Measurements from ENCODE around the gene HNF4A. TPM values are rescaled to one million over a fixed set of nuclear protein-coding genes. Genes with fewer than 3 reads are reported as not detected.

HNF4A gene
- total and polyA plus RNA-seq, 2 of the 13 experiments (the other 11 are each of a cell fraction or from before 2014, with no cell fraction given), result 80.9 to 169 TPM

DNA sequence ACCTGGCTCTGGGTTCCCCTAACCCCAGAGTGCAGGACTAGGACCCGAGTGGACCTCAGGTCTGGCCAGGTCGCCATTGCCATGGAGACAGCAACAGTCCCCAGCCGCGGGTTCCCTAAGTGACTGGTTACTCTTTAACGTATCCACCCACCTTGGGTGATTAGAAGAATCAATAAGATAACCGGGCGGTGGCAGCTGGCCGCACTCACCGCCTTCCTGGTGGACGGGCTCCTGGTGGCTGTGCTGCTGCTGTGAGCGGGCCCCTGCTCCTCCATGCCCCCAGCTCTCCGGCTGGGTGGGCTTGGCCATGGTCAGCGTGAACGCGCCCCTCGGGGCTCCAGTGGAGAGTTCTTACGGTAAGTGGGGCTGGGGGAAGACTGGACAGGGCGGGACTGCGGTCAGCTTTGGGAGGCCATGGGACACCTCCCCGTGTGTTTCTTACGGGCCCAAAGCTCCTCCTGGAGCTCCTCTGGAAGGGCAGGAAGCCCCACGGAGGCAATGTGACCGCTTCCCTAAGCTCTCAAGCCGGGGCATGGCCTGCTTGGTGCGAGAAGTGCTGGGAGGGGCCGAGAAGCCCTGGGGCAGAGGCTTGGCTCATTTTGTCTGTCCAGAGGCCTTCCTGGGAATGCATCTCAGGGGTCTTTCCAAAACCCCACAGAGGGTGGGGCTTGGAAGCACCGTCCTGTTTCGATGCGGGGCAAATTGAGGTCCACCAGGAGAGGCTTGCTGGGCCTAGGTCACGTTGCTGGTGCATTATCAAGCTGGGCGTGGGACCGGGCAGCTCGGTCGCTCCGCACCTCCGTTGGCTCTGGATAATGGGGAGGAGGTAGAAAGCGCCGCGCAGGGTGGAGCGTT, at the start of gene HNF4A (continued):
- TF ChIP-seq, protein P1, sequence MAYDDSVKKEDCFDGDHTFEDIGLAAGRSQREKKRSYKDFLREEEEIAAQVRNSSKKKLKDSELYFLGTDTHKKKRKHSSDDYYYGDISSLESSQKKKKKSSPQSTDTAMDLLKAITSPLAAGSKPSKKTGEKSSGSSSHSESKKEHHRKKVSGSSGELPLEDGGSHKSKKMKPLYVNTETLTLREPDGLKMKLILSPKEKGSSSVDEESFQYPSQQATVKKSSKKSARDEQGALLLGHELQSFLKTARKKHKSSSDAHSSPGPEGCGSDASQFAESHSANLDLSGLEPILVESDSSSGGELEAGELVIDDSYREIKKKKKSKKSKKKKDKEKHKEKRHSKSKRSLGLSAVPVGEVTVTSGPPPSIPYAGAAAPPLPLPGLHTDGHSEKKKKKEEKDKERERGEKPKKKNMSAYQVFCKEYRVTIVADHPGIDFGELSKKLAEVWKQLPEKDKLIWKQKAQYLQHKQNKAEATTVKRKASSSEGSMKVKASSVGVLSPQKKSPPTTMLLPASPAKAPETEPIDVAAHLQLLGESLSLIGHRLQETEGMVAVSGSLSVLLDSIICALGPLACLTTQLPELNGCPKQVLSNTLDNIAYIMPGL (CRISPR knock-in tag; IDR thresholded peaks at IDR 0.05; ENCODE audit: borderline replicate concordance in 1 of 2, low read depth in 1 of 2), result peak; percentile 22 to 92; a peak in 3 of 4 replicates
- no peak for TF ChIP-seq ZSCAN30 (CRISPR knock-in tag; IDR thresholded peaks at IDR 0.05)
- TF ChIP-seq TARDBP (CRISPR knock-in tag; IDR thresholded peaks at IDR 0.05), result peak; percentile 74
- peak; percentile 95; the same call in 1 of the 2 replicates for TF ChIP-seq ZNF550 (CRISPR knock-in tag; IDR thresholded peaks at IDR 0.05; ENCODE audit: borderline replicate concordance)
- TF ChIP-seq, protein P2, sequence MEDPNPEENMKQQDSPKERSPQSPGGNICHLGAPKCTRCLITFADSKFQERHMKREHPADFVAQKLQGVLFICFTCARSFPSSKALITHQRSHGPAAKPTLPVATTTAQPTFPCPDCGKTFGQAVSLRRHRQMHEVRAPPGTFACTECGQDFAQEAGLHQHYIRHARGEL (CRISPR knock-in tag; IDR thresholded peaks at IDR 0.05), result 0 out of 2 replicates have a peak, but pooled peaks have one; percentile 14
- TF ChIP-seq ELF3 (CRISPR knock-in tag; IDR thresholded peaks at IDR 0.05), result peak; percentile 88
- peak; percentile 90 for TF ChIP-seq SNAPC2 (CRISPR knock-in tag; IDR thresholded peaks at IDR 0.05)
- peak; percentile 35; the same call in 1 of the 2 replicates for TF ChIP-seq ZNF670 (CRISPR knock-in tag; IDR thresholded peaks at IDR 0.05; ENCODE audit: borderline replicate concordance)
- TF ChIP-seq, protein P3, sequence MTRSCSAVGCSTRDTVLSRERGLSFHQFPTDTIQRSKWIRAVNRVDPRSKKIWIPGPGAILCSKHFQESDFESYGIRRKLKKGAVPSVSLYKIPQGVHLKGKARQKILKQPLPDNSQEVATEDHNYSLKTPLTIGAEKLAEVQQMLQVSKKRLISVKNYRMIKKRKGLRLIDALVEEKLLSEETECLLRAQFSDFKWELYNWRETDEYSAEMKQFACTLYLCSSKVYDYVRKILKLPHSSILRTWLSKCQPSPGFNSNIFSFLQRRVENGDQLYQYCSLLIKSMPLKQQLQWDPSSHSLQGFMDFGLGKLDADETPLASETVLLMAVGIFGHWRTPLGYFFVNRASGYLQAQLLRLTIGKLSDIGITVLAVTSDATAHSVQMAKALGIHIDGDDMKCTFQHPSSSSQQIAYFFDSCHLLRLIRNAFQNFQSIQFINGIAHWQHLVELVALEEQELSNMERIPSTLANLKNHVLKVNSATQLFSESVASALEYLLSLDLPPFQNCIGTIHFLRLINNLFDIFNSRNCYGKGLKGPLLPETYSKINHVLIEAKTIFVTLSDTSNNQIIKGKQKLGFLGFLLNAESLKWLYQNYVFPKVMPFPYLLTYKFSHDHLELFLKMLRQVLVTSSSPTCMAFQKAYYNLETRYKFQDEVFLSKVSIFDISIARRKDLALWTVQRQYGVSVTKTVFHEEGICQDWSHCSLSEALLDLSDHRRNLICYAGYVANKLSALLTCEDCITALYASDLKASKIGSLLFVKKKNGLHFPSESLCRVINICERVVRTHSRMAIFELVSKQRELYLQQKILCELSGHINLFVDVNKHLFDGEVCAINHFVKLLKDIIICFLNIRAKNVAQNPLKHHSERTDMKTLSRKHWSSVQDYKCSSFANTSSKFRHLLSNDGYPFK (CRISPR knock-in tag; IDR thresholded peaks at IDR 0.05; ENCODE audit: borderline replicate concordance), result peak; percentile 88
- peak; percentile 76; the same call in 1 of the 2 replicates for TF ChIP-seq SOX13 (IDR thresholded peaks at IDR 0.05)
- TF ChIP-seq SOX13 (CRISPR knock-in tag; conservative IDR thresholded peaks at IDR 0.05 in 1 of 2, IDR thresholded peaks at IDR 0.05 in 1 of 2), result peak in 1 of 2 experiments; percentile 63; a peak in 2 of 4 replicates
- TF ChIP-seq, protein P4, sequence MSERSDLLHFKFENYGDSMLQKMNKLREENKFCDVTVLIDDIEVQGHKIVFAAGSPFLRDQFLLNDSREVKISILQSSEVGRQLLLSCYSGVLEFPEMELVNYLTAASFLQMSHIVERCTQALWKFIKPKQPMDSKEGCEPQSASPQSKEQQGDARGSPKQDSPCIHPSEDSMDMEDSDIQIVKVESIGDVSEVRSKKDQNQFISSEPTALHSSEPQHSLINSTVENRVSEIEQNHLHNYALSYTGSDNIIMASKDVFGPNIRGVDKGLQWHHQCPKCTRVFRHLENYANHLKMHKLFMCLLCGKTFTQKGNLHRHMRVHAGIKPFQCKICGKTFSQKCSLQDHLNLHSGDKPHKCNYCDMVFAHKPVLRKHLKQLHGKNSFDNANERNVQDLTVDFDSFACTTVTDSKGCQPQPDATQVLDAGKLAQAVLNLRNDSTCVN (CRISPR knock-in tag; IDR thresholded peaks at IDR 0.05; ENCODE audit: borderline replicate concordance), result peak; percentile 89
- TF ChIP-seq, protein P5, sequence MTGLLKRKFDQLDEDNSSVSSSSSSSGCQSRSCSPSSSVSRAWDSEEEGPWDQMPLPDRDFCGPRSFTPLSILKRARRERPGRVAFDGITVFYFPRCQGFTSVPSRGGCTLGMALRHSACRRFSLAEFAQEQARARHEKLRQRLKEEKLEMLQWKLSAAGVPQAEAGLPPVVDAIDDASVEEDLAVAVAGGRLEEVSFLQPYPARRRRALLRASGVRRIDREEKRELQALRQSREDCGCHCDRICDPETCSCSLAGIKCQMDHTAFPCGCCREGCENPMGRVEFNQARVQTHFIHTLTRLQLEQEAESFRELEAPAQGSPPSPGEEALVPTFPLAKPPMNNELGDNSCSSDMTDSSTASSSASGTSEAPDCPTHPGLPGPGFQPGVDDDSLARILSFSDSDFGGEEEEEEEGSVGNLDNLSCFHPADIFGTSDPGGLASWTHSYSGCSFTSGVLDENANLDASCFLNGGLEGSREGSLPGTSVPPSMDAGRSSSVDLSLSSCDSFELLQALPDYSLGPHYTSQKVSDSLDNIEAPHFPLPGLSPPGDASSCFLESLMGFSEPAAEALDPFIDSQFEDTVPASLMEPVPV (CRISPR knock-in tag; IDR thresholded peaks at IDR 0.05), result peak; percentile 99
- peak; percentile 95 for TF ChIP-seq ZNF678 (CRISPR knock-in tag; IDR thresholded peaks at IDR 0.05)
- TF ChIP-seq U2AF2 (IDR thresholded peaks at IDR 0.05; ENCODE audit: low read depth, low read length), result 0 out of 2 replicates have a peak, but pooled peaks have one; percentile 73
- TF ChIP-seq KAT2B (IDR thresholded peaks at IDR 0.05; ENCODE audit: borderline replicate concordance, low read depth, low read length), result peak; percentile 46; the same call in 1 of the 2 replicates
- TF ChIP-seq, protein P6, sequence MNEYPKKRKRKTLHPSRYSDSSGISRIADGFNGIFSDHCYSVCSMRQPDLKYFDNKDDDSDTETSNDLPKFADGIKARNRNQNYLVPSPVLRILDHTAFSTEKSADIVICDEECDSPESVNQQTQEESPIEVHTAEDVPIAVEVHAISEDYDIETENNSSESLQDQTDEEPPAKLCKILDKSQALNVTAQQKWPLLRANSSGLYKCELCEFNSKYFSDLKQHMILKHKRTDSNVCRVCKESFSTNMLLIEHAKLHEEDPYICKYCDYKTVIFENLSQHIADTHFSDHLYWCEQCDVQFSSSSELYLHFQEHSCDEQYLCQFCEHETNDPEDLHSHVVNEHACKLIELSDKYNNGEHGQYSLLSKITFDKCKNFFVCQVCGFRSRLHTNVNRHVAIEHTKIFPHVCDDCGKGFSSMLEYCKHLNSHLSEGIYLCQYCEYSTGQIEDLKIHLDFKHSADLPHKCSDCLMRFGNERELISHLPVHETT (CRISPR knock-in tag; conservative IDR thresholded peaks at IDR 0.05), result peak; percentile 35; the same call in 1 of the 2 replicates
